Measurements from ENCODE around the gene STON1.

Gene STON1

GRCh38 chr2:48532824-48533223 lies 2.9 kb downstream of the STON1 start:
- TF ChIP-seq EZH2 (IDR thresholded peaks at IDR 0.05; ENCODE audit: borderline replicate concordance, low read length) (no peak), CTCF (IDR thresholded peaks at IDR 0.05; ENCODE audit: low read length) (no peak)
- Histone ChIP-seq H3F3A (ENCODE audit: insufficient read depth, low read length) (no peaks in the 10 kb centered on the region), H3K9me3 (ENCODE audit: low read length) (no peaks in the 10 kb centered on the region), H3K9ac (ENCODE audit: low read length) (no peak overlapping the region), H3K79me2 (ENCODE audit: insufficient read depth, low read length) (no peaks in the 10 kb centered on the region), H4K20me1 (ENCODE audit: insufficient read depth, low read length) (no peaks in the 10 kb centered on the region), H3K27ac (ENCODE audit: low read depth, low read length, poor library complexity, severe bottlenecking) (no peak overlapping the region), H2AFZ (ENCODE audit: low read length) (no peak overlapping the region), H3K4me2 (ENCODE audit: low read length) (no peak overlapping the region), H3K4me1 (ENCODE audit: insufficient read depth, low read length, severe bottlenecking) (peaks cover 6% of the 10 kb centered on the region), H3K36me3 (ENCODE audit: insufficient read depth, low read length) (no peaks in the 10 kb centered on the region), H3K27me3 (ENCODE audit: insufficient read depth, low read length) (no peaks in the 10 kb centered on the region), H3K9me2 (ENCODE audit: low read depth, low read length) (no peaks in the 10 kb centered on the region), H3K4me3 (ENCODE audit: low read depth, low read length, poor library complexity, severe bottlenecking) (no peak overlapping the region)

GRCh38 chr2:48534781-48535180 lies 4.8 kb downstream of the STON1 start:
- Histone ChIP-seq H3K4me2 (ENCODE audit: low read length) (no peak overlapping the region), H3K4me1 (ENCODE audit: insufficient read depth, low read length, severe bottlenecking) (peaks cover 6% of the 10 kb centered on the region), H3K36me3 (ENCODE audit: insufficient read depth, low read length) (no peaks in the 10 kb centered on the region), H3K27me3 (ENCODE audit: insufficient read depth, low read length) (no peaks in the 10 kb centered on the region), H3K9me3 (ENCODE audit: low read length) (no peaks in the 10 kb centered on the region), H3K9ac (ENCODE audit: low read length) (no peak overlapping the region), H3F3A (ENCODE audit: insufficient read depth, low read length) (no peaks in the 10 kb centered on the region), H3K4me3 (ENCODE audit: low read depth, low read length, poor library complexity, severe bottlenecking) (no peak overlapping the region), H3K9me2 (ENCODE audit: low read depth, low read length) (no peaks in the 10 kb centered on the region), H2AFZ (ENCODE audit: low read length) (no peak overlapping the region), H3K27ac (ENCODE audit: low read depth, low read length, poor library complexity, severe bottlenecking) (no peak overlapping the region), H3K79me2 (ENCODE audit: insufficient read depth, low read length) (no peaks in the 10 kb centered on the region), H4K20me1 (ENCODE audit: insufficient read depth, low read length) (no peaks in the 10 kb centered on the region)
- TF ChIP-seq CTCF (IDR thresholded peaks at IDR 0.05; ENCODE audit: low read length) = no peak
- TF ChIP-seq EZH2 (IDR thresholded peaks at IDR 0.05; ENCODE audit: borderline replicate concordance, low read length) = no peak

- no peak overlapping the region for H3K9ac ChIP-seq (ENCODE audit: low read length)
- H3K9me3 ChIP-seq (ENCODE audit: low read length) = no peaks in the 10 kb centered on the region
- no peaks in the 10 kb centered on the region for H3K4me1 ChIP-seq (ENCODE audit: insufficient read depth, low read length, severe bottlenecking)
- no peak overlapping the region for H3K4me3 ChIP-seq (ENCODE audit: low read depth, low read length, poor library complexity, severe bottlenecking)
- no peaks in the 10 kb centered on the region for H3K36me3 ChIP-seq (ENCODE audit: insufficient read depth, low read length)
- H3K9me2 ChIP-seq (ENCODE audit: low read depth, low read length) = no peaks in the 10 kb centered on the region
- no peaks in the 10 kb centered on the region for H3K27me3 ChIP-seq (ENCODE audit: insufficient read depth, low read length)
- H3K4me2 ChIP-seq (ENCODE audit: low read length) = no peak overlapping the region
- TF ChIP-seq CTCF (IDR thresholded peaks at IDR 0.05; ENCODE audit: low read length) (no peak), EZH2 (IDR thresholded peaks at IDR 0.05; ENCODE audit: borderline replicate concordance, low read length) (no peak)
- H2AFZ ChIP-seq (ENCODE audit: low read length) = no peak overlapping the region
- H3K27ac ChIP-seq (ENCODE audit: low read depth, low read length, poor library complexity, severe bottlenecking) = no peak overlapping the region
- no peaks in the 10 kb centered on the region for H4K20me1 ChIP-seq (ENCODE audit: insufficient read depth, low read length)
- H3K79me2 ChIP-seq (ENCODE audit: insufficient read depth, low read length) = no peaks in the 10 kb centered on the region
- no peaks in the 10 kb centered on the region for H3F3A ChIP-seq (ENCODE audit: insufficient read depth, low read length)
These were observed 10.4 kb downstream of the STON1 start for GRCh38 chr2:48540237-48540935.
